ENCODE measurements around the gene ZNF367.
A peak's percentile ranks its signal among the peaks of the same experiment; 100 is the strongest.

ZNF367 gene

DNA sequence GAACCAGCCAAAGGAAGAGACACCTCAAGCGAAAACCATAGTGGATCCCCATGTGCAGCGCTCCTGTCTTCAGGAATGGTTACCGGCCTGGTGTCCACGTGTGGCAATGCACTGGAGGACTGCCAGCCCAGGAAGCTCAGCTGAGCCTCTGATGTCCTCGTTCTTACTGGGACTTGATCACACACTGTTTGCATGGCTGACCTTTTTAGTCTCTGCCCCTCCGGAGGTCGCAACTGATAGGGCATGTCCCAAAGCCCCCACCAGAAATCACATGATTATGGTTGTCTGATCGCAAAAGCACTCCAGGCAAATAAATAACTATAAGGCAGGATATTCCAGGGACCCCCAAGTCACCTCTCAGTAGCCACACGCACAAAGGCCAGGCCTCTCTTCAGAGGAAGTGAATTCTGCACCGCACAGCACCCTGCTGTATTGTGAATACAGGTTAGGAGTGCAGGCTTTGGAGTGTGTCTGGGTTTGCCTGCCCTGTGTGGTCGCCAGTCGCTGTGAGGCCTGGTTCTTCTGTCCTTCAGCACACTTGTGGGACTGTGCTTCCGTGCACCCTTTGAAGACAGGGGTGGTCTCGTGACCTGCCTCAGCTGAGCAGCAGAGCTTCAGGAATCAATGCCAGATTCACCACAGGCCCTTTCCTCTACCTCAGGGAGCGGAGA lies 18.4 kb upstream of the ZNF367 start:
- DNase-seq (ENCODE audit: low read depth) = no peak

DNA sequence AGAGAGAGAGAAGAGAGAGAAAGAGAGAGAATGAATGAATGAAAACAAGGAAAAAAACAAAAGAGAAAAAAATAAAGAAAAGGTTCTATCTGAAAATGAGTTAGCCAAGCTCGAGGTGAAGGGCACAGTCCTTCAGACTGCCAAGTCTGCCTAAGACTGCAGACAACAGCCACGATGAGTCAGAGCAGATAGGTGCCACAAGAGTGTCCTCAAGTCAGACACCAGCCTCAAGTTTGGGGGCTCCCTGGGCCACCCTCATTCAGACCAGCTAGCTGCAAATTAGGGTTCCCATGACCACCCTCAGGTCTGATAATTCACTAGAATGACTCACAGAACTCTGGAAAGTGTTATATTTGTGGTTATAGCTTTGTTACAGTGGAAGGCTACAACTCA lies 17.9 kb upstream of the ZNF367 start:
- DNase-seq (ENCODE audit: low read depth) = peak; percentile 5

DNA sequence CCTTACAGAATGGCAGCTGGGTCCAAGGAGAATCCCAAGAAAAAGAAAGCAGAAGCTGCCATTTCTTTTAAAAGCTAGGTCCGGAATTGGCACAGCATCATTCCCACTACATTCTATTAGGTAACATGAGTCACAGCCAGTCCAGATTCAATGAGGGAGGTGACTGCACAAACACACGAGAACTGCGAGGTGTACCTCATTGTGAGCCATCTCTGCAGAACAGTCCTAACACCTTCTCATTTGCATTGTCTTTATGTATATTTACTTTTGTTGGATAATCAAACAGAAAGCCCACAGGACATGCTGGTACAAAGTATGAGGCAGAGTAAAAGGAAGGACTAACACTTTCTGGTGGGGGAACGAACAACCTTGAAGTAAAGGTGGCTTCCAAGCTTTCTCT lies 17.2 kb upstream of the ZNF367 start:
- DNase-seq (ENCODE audit: low read depth) = no peak

DNA sequence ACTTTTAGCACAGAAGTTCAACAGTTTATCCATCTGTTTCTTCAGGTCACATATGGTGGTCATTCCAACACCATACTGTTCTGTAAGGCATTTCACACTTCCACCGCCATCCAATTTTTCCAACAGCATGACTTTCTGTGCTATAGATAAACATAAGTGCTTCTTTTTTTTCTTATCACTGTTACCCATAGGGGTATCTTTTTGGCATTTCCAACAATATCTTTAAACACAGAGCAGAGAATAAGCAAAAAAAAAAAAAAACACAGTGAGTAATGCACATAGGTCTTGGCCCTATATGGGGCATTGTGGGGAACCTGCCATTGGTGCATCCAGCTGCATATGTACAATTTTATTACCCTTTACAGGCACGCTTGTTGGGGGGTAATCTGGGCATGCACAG lies 12.2 kb upstream of the ZNF367 start:
- no peak for DNase-seq (ENCODE audit: low read depth)

DNA sequence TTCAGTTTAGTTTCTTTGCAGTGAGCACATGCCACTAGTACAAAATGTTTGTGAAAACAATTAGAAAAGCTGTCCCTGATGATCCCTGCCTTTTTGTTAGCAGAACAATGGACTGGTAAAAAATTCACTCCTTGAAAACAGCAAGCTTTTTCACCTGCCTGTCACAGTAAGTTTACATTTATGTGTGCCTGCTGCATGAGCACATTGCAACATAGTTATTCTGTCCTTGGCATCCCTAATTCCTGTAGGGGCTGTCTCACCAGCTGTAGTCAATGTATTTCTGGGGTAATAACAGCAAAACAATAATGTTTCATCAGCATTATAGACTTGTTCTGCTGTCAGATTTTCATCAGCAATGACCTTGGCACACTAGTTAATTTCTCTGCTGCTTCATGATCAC lies 11.6 kb upstream of the ZNF367 start:
- DNase-seq (ENCODE audit: low read depth) = no peak

DNA sequence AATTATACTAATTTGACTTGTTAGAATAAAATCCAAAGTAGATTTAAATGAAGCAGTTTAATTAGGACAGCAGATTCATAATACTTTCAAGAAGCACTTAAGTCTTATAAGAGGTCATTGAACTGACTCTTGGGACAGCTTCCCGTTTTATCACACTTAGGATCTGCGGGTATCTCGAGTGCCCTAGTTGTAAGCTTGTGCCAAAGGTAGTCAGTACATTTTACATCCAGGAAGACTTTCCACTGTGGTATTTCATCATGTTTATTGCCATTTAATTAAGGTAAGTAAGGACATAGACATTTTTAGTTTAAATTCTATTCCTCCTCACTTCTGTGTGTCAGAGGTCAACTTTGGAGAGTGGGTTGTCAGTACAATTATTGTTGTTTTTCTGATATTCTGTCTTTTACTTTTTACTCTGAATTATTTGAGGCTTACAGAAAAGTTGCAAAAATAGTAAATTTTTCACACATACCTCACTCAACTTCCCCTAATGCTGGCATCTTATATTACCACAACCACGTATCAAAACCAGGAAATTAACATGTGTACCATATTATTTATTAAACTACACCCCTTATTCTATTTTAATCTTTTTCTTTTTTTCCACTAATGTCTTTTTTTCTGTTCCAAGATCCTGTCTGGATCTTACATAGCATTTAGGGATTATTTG lies 7.5 kb upstream of the ZNF367 start:
- DNase-seq (ENCODE audit: low read depth) = no peak

DNA sequence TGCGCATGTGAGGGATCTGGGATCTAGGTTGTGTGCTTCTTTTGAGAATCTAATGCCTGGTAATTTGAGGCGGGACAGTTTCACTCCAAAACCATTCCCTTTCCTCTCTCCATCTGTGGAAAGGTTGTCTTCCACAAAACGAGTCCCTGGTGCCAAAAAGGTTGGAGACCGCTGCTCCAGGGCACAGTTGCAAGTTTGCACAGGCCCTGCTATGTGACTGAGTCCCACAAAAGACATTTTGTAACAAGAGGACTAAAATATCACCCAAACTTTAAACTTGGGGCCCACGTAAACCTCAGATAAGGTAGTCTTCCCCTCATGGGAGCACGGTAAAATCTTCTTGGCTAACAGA lies 5.8 kb upstream of the ZNF367 start:
- no peak for DNase-seq (ENCODE audit: low read depth)

DNA sequence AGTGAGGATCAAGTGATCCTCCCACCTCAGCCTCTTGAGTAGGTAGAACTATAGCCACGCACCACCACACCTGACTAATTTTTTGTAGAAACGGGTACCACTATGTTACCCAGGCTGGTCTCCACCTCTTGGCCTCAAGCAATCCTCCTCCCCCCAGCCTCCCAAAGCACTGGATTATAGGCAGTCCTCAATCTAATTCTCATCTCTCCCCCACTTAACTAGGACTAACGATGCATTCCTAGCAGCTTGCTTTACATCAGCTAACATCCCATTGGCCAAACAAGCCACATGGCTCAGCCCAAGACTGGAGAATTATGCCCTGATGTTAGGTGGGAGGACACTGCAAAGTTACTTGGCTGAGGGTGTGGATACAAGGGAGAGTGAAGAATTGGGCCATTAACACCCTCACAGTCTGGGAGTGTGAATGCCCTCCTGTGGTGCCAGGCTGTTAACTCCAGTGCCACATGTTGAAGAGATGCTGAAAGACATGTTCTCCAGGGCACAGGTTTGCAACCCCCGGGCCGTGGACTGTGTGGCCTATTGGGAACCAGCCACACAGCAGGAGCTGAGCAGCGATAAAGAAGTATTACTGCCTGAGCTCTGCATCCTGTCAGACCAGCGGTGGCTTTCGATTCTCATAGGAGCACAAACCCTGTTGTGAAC lies 5.3 kb upstream of the ZNF367 start:
- DNase-seq (ENCODE audit: low read depth) = no peak

DNA sequence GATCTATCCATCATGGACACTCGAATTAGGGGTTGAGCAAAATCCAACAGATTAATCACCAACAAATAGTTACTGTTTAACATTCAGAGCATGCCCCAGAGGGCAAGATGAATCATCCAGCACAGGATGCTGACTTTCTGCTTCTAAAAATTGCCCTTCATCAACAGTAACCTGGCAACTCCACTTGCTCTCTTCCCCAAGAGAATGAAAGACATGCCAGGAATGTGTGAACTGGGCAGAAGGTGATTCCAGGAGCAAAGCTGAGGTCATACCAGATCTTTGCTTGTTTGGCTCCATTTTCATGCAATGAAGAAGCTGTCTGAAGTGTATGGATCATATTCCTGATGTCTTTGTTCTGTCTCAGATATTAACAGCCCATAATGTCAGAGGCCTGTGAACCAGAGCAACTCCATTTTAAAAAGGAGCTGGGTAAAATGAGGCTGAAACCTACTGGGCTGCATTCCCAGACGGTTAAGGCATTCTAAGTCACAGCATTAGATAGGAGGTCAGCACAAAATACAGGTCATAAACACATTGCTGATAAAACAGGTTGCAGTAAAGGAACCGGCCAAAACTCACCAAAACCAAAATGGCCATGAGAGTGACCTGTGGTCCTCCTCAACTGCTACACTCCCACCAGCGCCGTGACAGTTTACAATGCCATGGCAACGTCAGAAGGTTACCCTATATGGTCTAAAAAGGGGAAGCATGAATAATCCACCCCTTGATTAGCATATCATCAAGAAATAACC lies 2.5 kb upstream of the ZNF367 start:
- DNase-seq (ENCODE audit: low read depth) = no peak

DNA sequence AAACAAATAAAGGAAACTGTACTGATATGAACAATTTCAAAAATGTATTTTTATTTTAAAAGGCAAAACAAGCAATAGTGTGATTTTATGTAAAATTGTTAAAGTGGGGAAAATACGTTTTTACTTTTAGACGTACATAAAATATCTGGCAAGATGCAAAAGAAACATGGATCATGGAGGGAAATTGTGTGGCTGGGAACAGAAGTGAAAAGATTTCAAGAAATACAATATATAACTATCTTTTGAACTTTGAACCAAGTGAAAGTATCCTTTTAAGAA lies 1.5 kb upstream of the ZNF367 start:
- no peak for DNase-seq (ENCODE audit: low read depth)

DNA sequence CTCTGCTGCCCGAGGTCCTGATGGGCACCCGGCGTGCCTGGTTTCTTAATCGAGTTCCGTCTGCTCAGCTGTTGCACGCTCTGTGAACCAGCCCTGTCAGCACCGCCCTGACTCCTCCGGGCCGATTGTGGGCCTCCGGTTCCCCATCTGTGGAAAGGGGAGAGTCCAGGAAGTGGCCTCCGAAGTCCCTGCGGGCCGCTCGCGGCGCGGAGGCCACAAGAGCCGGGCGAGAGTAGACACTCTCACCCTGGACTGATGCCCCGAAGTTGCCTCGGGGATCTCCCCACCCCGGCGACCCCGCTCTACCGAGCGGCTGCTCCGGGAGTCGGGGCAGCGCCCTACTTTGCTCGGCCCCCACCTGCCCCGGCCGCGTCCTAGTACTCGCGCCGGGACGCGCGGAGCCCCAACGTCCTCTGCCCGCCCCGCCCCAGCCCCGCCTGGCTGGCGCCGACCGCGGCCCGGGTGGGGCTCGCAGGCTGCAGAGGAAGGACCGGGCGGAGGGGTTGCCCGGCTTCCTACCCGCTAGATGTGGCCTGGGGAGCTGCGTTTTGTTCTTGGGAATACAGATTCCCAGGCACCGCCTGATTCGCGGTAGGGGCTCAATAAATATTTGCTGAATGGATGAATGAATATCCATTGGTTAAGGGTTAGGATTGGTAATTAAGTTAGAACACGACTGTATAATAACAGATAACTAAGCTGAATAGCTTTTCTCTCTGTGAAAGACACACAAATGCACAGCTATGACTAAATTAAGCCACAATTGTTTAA lies 935 bp upstream of the ZNF367 start:
- peak; percentile 37 for DNase-seq (ENCODE audit: low read depth)

DNA sequence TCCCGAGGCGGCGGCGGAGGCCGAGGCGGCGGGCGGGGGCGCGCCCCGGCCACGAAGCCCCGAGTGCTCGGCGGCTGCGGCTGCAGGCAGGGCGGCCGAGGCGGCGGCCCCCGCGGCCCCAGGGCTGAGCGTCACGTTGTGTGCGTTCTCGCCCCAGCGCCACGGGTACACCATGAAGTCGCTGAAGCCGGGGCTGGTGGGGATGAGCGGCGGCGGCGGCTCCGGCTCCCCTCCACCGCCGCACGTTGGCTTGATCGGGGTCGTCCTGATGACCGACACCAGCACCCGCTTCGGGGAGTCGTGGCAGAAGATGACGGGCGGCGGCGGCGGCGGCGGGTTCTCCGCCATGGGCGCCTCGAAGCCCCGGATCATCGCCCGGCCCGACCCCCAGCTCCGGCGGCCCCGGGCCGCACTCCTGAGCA lies 498 bp downstream of the ZNF367 start:
- DNase-seq (ENCODE audit: low read depth) = no peak

DNA sequence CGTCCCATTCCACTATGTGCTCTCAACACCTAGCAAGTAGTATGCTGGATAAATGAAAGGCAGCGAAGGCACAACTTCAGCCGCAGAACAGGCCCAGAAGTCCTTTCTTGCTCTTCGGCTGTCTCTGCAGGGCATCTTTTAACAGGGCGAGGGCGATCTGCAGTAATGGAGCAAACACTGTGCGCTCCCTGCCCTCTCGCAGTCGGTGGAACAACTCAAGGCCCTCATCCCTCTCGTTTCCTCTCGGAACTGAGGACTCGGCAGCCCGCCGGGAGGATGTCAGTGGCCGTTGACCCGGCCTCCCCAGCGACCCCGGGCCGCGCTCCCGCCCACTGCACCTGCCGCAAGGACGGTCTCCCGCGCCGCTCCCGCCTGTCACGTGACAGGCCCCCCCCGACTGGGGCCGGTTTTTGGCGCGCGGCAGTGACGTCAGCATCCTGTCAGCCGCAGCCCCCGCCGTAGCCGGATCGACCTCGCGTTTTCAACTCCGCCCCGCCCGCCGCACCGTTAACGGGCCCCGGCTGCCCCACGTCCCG lies 1.1 kb downstream of the ZNF367 start:
- DNase-seq (ENCODE audit: low read depth) = peak; percentile 88

DNA sequence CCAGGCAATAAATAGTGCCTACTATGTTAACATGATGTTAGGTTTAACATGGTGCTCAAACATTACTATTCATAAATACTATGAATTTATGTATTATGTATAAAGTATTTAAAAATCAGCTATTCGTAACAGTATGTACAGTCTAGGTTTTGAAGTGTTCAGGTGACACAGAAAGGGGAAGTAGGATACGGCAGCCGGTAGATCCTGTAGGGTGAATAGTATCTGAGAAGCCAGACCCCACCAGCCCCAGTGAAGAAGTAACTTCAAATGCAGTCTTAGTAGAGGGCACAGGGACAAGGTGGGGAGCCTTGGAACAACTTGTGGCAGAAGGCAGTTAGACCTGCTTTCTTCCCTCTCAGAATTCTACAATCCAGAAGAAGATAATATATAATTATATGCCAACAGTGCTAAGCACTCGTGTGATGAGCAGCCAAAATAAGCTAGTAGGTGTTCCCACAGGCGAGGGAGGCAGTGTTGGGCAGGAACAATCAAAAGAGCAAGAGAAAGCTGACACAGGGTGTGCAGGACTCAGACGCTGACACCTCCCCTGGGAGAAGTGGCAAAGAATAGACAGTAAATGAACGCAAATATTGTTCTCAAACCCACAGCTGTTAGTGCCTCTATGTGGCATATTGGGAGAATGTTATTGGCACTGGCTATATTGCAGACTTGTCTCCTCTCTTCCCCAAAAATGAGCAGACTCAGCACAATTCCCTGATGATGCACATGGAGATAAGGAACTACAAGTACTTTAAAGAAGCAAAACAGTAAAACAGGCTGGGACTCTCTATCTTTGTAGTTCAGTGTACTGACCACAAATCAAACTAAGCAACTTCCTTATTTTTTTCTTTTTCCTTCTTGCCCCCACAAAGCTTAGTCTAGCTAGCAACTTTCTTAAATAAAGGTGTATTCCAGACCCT lies 4.6 kb downstream of the ZNF367 start:
- DNase-seq (ENCODE audit: low read depth) = no peak

DNA sequence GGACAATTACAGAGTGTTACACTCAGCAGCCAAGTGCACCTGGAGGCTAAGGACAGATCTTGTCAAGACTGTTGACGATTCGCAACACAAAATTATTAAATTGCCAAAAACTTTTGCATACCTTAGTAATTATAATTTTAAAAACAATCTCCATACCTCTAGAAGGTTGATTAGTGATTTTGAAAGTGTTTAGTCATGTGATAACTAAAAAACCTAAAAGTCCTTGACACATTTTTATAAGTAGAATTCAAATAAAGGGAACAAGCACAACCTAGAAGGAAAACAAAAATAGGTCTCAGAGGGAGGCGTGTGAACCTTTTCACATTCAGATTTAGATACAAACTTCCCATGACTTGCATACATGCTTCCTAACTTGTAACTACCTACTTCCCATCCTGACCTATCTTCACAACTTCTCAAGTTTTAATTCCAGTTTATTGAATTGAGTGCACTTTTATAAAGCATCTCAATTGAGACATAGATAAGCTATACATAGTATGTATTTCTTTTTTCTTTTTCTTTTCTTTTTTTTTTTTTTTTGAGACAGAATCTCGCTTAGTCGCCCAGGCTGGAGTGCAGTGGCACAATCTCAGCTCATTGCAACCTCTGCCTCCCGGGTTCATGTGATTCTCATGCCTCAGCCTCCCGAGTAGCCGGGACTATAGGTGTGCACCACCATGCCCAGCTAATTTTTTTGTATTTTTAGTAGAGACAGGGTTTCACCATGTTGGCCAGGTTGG lies 5.8 kb downstream of the ZNF367 start:
- no peak for DNase-seq (ENCODE audit: low read depth)

DNA sequence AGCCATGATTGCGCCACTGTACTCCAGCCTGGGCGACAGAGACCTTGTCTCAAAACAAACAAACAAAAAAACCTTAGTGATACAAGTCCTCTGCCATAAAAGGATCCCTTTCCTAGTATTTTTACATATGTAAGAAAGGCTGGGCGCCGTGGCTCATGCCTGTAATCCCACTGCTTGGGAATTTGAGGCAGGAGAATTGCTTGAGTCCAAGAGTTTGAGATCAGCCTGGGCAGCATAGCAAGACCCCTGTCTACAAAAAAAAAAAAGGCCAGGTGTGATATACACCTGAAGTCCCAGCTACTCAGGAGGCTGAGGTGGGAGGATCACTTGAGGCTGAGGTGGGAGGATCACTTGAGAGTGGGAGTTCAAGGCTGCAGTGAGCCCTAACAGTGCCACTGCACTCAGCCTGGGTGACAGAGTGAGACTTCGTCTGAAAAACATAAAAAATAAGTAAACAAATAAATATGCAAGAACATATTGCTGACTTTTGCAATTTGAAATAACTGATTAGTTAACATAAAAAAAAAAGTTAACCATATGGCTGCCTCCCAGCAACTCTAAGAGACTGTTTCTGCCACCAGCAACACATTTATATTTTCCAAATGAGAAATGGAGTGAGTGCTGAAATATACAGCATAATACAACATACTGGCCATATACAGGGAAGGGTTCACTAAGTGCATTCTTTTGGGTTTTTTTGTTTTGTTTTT lies 6.9 kb downstream of the ZNF367 start:
- no peak for DNase-seq (ENCODE audit: low read depth)

DNA sequence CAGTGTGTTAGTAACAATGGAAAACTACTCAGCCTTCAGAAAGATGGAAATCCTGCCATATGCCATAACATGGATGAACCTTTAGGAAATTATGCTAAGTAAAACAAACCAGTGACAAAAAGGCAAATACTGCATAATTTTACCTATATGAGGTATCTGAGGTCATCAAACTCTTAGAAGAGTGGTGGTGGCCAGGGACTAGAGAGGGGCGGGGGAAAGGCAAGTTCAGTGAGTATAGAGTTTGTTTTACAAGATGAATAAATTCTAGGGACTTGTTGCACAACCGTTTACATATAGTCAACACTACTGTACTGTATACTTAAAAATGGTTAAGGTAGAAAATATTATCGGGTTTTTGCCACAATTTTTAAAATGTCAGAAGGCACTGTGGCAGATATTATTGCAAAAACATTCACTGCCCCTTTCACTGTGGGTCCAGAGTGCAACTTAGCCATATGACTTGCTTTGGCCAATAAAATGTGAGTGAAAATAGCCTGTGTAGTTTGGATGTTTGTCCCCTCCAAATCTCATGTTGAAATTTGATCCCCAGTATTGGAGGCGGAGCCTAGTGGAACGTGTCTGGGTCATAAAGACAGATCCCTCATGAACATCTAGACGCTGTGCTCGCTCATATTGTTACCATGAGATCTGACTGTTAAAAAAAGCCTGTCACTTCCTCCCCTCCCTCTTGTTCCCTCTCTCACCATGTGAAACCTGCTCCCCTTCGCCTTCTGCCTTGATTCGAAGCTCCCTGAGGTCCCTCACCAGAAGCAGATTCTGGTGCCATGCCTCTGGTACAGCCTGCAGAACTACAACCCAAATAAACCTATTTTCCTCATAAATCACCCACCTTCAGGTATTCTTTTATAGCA lies 9.5 kb downstream of the ZNF367 start:
- DNase-seq (ENCODE audit: low read depth) = no peak

DNA sequence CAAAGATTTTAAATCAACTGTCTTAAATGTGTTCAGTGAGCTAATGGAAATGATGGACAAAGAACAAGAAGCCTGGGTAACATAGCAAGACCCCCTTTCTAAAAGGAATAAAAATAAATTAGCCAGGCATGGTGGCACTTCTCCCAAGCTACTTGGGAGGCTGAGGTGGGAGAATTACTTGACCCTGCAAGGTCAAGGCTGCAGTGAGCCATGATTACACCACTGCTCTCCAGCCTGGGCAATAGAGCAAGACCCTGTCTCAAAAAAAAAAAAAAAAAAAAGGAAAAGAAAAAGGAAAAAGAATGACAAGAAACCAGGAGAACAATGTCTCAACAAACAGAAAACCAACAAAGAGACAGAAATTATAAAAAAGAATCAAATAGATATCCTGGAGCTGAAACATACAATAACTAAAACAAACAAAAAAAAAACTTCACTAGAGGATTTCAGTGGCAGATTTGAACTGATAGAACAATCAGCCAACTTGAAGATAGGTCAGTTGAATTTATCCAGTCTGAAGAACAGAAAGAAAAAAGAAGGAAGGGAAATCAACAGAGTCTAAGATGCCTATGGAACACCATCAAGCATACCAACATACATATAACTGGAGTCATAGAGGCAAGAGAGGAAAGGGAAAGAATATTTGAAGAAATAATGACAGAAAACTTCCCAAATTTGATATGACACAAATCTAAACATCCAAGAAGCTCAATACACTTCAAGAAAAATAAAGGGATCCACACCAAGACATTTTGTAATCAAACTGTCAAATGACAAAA lies 17.8 kb downstream of the ZNF367 start:
- no peak for DNase-seq (ENCODE audit: low read depth)

Data from stimulated activated CD8-positive, alpha-beta memory T cell treated with anti-CD3 and anti-CD28 coated beads, Interleukin-12 subunit alpha, Interleukin-12 subunit beta, amount 100 ng/mL, for 4 hours (primary cell).